Measurements from ENCODE around the gene ARHGEF26. TPM values are rescaled to one million over a fixed set of nuclear protein-coding genes. Genes with fewer than 3 reads are reported as not detected.

Gene ARHGEF26
- total RNA-seq, 2 experiments from 2014 or later, result 0.08 TPM; not detected in 1

DNA sequence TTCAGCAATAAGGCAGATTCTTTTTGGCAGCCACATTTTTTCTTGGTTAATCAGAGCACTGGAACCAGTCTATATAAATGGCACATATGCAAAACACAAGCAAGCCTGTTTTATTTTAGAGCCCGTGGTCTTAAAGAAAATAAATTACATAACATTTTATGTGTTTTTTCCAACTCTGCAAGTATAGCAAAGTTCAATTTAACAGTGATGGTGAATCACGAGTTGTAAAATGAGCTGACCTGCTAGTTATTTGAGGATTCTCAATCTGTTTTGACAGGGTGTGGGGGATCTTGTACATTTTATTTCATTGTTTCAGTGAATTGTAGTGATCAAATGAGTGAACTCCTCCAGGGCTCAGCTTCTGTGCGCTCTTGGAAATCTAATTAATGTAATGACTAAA, 2.7 kb downstream of the ARHGEF26 start:
- Mint-ChIP-seq H3K27ac (no peak overlapping the region), H3K9me3 (no peaks in the 10 kb centered on the region), H3K27me3 (peaks cover 67% of the 10 kb centered on the region), H3K4me1 (ENCODE audit: low read depth) (peaks cover 18% of the 10 kb centered on the region), H3K36me3 (ENCODE audit: low read depth) (no peaks in the 10 kb centered on the region), H3K4me3 (peak overlapping the region; percentile 18)
- no peak for ATAC-seq (ENCODE audit: poor library complexity)
- Histone ChIP-seq H3K9me3 (ENCODE audit: control insufficient read depth in 1 of 2, insufficient read depth in 1 of 2, low read length in 2 of 2) (peaks cover 0 to 13% of the 10 kb centered on the region in 2 experiments), H3K27ac (ENCODE audit: low read depth in 1 of 2, low read length in 2 of 2) (no peak overlapping the region), H3K27me3 (ENCODE audit: control insufficient read depth in 1 of 2, insufficient read depth in 2 of 2, low read length in 2 of 2) (peaks cover 31 to 35% of the 10 kb centered on the region in 2 experiments), H3K4me3 (ENCODE audit: low read length) (no peak overlapping the region), H3K36me3 (ENCODE audit: insufficient read depth, low read length) (no peaks in the 10 kb centered on the region), H3K4me1 (ENCODE audit: insufficient read depth, low read length) (peaks cover 25% of the 10 kb centered on the region)
- intact Hi-C loops (cut with DNase I, micrococcal nuclease), result no loop called here
- POLR2A ChIA-PET, result interaction anchor here (1.4 kb wide), 1 partner anchor 963 kb away, joined by 4 read pairs; no protein-coding TSS in a partner anchor
- TF ChIP-seq, protein P1, sequence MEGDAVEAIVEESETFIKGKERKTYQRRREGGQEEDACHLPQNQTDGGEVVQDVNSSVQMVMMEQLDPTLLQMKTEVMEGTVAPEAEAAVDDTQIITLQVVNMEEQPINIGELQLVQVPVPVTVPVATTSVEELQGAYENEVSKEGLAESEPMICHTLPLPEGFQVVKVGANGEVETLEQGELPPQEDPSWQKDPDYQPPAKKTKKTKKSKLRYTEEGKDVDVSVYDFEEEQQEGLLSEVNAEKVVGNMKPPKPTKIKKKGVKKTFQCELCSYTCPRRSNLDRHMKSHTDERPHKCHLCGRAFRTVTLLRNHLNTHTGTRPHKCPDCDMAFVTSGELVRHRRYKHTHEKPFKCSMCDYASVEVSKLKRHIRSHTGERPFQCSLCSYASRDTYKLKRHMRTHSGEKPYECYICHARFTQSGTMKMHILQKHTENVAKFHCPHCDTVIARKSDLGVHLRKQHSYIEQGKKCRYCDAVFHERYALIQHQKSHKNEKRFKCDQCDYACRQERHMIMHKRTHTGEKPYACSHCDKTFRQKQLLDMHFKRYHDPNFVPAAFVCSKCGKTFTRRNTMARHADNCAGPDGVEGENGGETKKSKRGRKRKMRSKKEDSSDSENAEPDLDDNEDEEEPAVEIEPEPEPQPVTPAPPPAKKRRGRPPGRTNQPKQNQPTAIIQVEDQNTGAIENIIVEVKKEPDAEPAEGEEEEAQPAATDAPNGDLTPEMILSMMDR (IDR thresholded peaks at IDR 0.05), result no peak
- CTCF ChIA-PET, result no interaction called here
- no peak for DNase-seq

DNA sequence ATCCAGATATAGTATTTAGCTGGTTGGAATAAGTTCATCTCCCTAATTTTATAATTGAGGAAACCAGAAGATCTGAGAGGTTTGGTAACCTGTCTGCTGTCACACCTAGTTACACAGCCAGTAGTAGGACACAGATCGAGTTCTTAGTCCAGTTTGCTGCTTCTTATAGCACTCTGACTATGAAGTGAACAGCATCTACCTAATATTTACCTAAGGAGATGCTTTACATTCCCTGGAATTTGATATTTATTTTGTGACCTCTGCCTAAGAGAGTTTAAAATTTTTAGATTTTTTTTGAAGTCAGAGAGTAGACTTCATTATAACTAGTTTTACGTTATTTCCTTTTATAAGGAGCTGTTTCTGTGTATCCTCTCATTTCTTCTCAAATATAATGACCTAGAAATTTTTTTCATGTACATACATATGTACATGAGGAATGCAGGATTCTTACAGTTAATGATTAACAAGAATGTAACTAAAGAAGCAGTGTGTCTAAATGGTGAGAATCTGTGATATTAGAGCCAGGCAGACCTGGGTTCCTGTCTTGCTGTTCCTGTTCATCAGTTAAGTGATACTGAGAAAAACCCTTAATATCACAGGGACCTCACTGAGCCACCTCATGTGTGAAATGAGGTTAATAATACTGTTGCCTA, 4.3 kb downstream of the ARHGEF26 start:
- Mint-ChIP-seq H3K9me3 (no peaks in the 10 kb centered on the region), H3K27ac (no peak overlapping the region), H3K4me1 (ENCODE audit: low read depth) (peaks cover 15% of the 10 kb centered on the region), H3K36me3 (ENCODE audit: low read depth) (no peaks in the 10 kb centered on the region), H3K27me3 (peaks cover 55% of the 10 kb centered on the region), H3K4me3 (no peak overlapping the region)
- TF ChIP-seq, protein P1 (IDR thresholded peaks at IDR 0.05), result no peak
- DNase-seq (no peak), ATAC-seq (ENCODE audit: poor library complexity) (no peak)
- Histone ChIP-seq H3K27ac (ENCODE audit: low read depth in 1 of 2, low read length in 2 of 2) (no peak overlapping the region), H3K27me3 (ENCODE audit: control insufficient read depth in 1 of 2, insufficient read depth in 2 of 2, low read length in 2 of 2) (peaks cover 28 to 30% of the 10 kb centered on the region in 2 experiments), H3K9me3 (ENCODE audit: control insufficient read depth in 1 of 2, insufficient read depth in 1 of 2, low read length in 2 of 2) (peaks cover 0 to 13% of the 10 kb centered on the region in 2 experiments), H3K36me3 (ENCODE audit: insufficient read depth, low read length) (no peaks in the 10 kb centered on the region), H3K4me1 (ENCODE audit: insufficient read depth, low read length) (peaks cover 25% of the 10 kb centered on the region), H3K4me3 (ENCODE audit: low read length) (no peak overlapping the region)
- intact Hi-C loops (cut with DNase I, micrococcal nuclease), result no loop called here
- POLR2A ChIA-PET, result interaction anchor here (0.5 kb wide), 1 partner anchor 1612 kb away, joined by 3 read pairs; no protein-coding TSS in a partner anchor
- CTCF ChIA-PET, result no interaction called here

DNA sequence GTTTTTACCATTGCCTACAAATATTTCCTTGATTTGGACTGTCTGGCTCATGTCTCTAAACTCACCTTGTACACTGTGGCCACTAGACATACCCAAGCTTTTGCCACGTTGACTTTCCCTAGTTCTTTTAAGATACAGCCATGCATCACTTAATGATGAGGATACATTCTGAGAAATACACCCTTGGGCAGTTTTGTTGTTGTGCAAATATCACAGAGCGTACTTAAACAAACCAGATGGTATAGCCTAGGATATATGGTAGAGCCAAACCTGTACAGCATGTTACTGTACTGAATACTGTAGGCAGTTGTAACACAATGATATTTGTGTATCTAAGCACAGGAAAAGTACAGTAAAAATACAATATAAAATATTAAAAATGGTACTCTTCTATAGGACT, 5.5 kb downstream of the ARHGEF26 start:
- ChIA-PET CTCF (interaction anchor here (1.0 kb wide), 1 partner anchor 10 kb away, joined by 3 read pairs; no protein-coding TSS in a partner anchor), POLR2A (no interaction called here)
- peaks cover 22 to 24% of the 10 kb centered on the region in 2 experiments for H3K27me3 ChIP-seq (ENCODE audit: control insufficient read depth in 1 of 2, insufficient read depth in 2 of 2, low read length in 2 of 2)
- TF ChIP-seq, protein P1 (IDR thresholded peaks at IDR 0.05), result no peak
- peaks cover 50% of the 10 kb centered on the region for H3K27me3 Mint-ChIP-seq
- peaks cover 9% of the 10 kb centered on the region for H3K4me1 Mint-ChIP-seq (ENCODE audit: low read depth)
- H3K4me3 Mint-ChIP-seq, result no peak overlapping the region
- H3K9me3 ChIP-seq (ENCODE audit: control insufficient read depth in 1 of 2, insufficient read depth in 1 of 2, low read length in 2 of 2), result peaks cover 0 to 11% of the 10 kb centered on the region in 2 experiments
- H3K36me3 ChIP-seq (ENCODE audit: insufficient read depth, low read length), result no peaks in the 10 kb centered on the region
- H3K4me3 ChIP-seq (ENCODE audit: low read length), result no peak overlapping the region
- DNase-seq (no peak), ATAC-seq (ENCODE audit: poor library complexity) (no peak)
- intact Hi-C loops (cut with DNase I, micrococcal nuclease), result no loop called here
- H3K36me3 Mint-ChIP-seq (ENCODE audit: low read depth), result no peaks in the 10 kb centered on the region
- H3K27ac Mint-ChIP-seq, result no peak overlapping the region
- no peak overlapping the region for H3K27ac ChIP-seq (ENCODE audit: low read depth in 1 of 2, low read length in 2 of 2)
- H3K9me3 Mint-ChIP-seq, result no peaks in the 10 kb centered on the region
- peaks cover 17% of the 10 kb centered on the region for H3K4me1 ChIP-seq (ENCODE audit: insufficient read depth, low read length)

Measured in CD4-positive, alpha-beta T cell (primary cell).